Panc1 (cell line): Measurements from ENCODE around the gene SAP130. TPM values are rescaled to one million over a fixed set of nuclear protein-coding genes. Genes with fewer than 3 reads are reported as not detected.
A peak's percentile ranks its signal among the peaks of the same experiment; 100 is the strongest.

ENCODE experiments used
- ATAC-seq: fragments of 200-7000 bp; cut with Tn5 transposase; 2 replicates; pipeline ENCODE4 v1.9.1; 2020; ENCODE audit warnings: mild to moderate bottlenecking, moderate library complexity
- BruUV-seq: library from RNA; stranded (reverse); fragments of 400-500 nt; replicated peaks from 2 replicates; lab custom pipeline; 2021; lab: Mats Ljungman, UMichigan
- CTCF ChIA-PET: fragments of 300-600 bp; sonication (Branson Sonifier 250); formaldehyde crosslinking; loops from one replicate; lab custom pipeline; 2022; ENCODE audit warnings: antibody characterized with exemption; lab: Charles Lee
- POLR2A ChIA-PET: fragments of 300-600 bp; sonication (Branson Sonifier 250); formaldehyde crosslinking; loops from one replicate; lab custom pipeline; 2022; ENCODE audit warnings: antibody characterized with exemption; lab: Charles Lee
- DNase-seq: peaks from one replicate; pipeline ENCODE4 v3.0.0-alpha.2; 2010; ENCODE audit warnings: low read depth, low spot score
- H3K27ac ChIP-seq: 2 replicates; pipeline ENCODE4 v1.5.1; 2011; ENCODE audit warnings: mild to moderate bottlenecking, low read length, inconsistent platforms
- H3K27me3 ChIP-seq: fragments of 200-500 bp; sonication (Bioruptor generic); 2 replicates; pipeline ENCODE4 v1.6.0; 2014; ENCODE audit warnings: low read length, inconsistent platforms; ENCODE audit not compliant: control insufficient read depth, insufficient read depth
- H3K36me3 ChIP-seq: fragments of 200-500 bp; sonication (Bioruptor generic); 2 replicates; pipeline ENCODE4 v1.5.1; 2014; ENCODE audit warnings: inconsistent platforms, mild to moderate bottlenecking, low read length, moderate library complexity; ENCODE audit not compliant: control insufficient read depth, insufficient read depth
- H3K4me1 ChIP-seq: 2 replicates; pipeline ENCODE4 v1.5.1; 2011; ENCODE audit warnings: inconsistent platforms, mild to moderate bottlenecking, low read length, moderate library complexity; ENCODE audit not compliant: control insufficient read depth, insufficient read depth
- H3K4me3 ChIP-seq, 2 experiments: 2 replicates each; pipeline ENCODE4 v1.5.1; 2011 to 2012; ENCODE audit warnings: low read depth in 2 of 2, low read length in 2 of 2, mild to moderate bottlenecking in 2 of 2, inconsistent platforms in 1 of 2, moderate library complexity in 1 of 2
- H3K9me3 ChIP-seq: fragments of 200-500 bp; sonication (Bioruptor generic); 2 replicates; pipeline ENCODE4 v1.5.1; 2014; ENCODE audit warnings: low read depth, mild to moderate bottlenecking, inconsistent platforms, low read length, moderate library complexity; ENCODE audit not compliant: control insufficient read depth, insufficient read depth
- POLR2AphosphoS5 ChIP-seq: IDR thresholded peaks from 2 replicates; pipeline ENCODE4 v1.6.1; 2012; ENCODE audit warnings: mild to moderate bottlenecking, low read depth, low read length, moderate library complexity
- SIN3A ChIP-seq: IDR thresholded peaks from 2 replicates; pipeline ENCODE4 v1.6.1; 2012; ENCODE audit warnings: low read depth, mild to moderate bottlenecking, low read length, moderate library complexity, borderline replicate concordance; ENCODE audit not compliant: insufficient read depth
- TCF7L2 ChIP-seq: IDR thresholded peaks from 2 replicates; pipeline ENCODE4 v1.6.1; 2011; ENCODE audit warnings: mild to moderate bottlenecking, low read depth, low read length, inconsistent platforms
- in situ Hi-C: cut with HindIII; loops from 2 replicates; pipeline ENCODE4 v1.10.0; 2016; ENCODE audit warnings: low sequenced_read_pairs, low pct_unique_long_range_greater_than_20kb
- intact Hi-C: fragments of 100-400 bp; cut with micrococcal nuclease; formaldehyde crosslinking; loops from one replicate; pipeline ENCODE4 v1.10.0; 2022; ENCODE audit not compliant: unreplicated experiment
- total RNA-seq: library from RNA; stranded (reverse); gene quantifications from one replicate; pipeline ENCODE4 v1.2.1, GENCODE V29; 2021; ENCODE audit not compliant: unreplicated experiment
- TF ChIP-seq, protein P1 (sequence below), 2 experiments: IDR thresholded peaks; 2 replicates each; pipeline ENCODE4 v1.6.1; 2011 to 2012; ENCODE audit warnings: low read depth in 2 of 2, control low read depth in 1 of 2, low read length in 1 of 2, mild to moderate bottlenecking in 1 of 2, moderate library complexity in 1 of 2; ENCODE audit not compliant: insufficient read depth in 1 of 2
- TF ChIP-seq, protein P2 (sequence below): fragments of 450-650 bp; IDR thresholded peaks from 2 replicates; pipeline ENCODE4 v1.5.1; 2017; ENCODE audit warnings: mild to moderate bottlenecking

Gene SAP130
- total RNA-seq, 1 experiment from 2014 or later = 34.6 TPM

DNA sequence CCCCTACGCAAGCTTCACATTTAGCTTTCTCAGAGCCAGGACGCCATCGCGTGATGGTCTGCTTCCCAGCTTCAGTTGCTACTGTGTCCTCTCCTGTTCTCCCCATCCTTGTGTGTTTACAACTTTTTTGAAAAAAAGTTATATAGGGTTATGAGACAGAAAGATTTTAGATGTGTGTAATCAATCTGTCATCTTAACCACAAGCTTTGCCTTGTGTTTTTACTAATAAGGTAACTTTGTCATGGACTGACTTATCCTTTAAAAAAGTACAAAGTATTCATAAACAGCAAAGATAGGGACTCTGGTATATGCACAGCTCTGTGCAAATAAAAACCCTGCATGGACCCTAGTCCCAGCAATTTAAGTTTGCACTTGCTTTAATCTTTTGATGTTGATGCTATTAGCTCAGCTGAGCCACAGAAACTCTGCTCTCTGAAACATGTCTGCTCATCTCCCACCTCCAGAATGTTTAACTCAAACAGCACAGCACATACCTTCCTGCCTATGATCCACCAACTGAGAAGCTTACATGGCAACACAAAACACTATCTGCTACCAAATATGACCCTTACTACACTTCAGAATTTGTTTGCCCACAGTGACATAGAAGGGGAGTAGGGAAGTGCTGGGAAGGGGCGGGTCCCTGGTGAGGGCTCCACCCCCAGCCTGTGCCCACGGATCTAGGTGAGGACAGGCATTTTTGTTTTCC, 42.7 kb downstream of the SAP130 start:
- CTCF ChIA-PET = no interaction called here
- Histone ChIP-seq H3K9me3 (no peaks in the 10 kb centered on the region), H3K36me3 (peaks cover 5% of the 10 kb centered on the region), H3K27ac (no peak overlapping the region), H3K4me1 (no peaks in the 10 kb centered on the region), H3K27me3 (no peaks in the 10 kb centered on the region), H3K4me3 (no peak overlapping the region)
- ATAC-seq = no peak
- no peak for DNase-seq
- intact Hi-C loops (no loop called here), in situ Hi-C loops (no loop called here)
- BruUV-seq = no TSS peak
- TF ChIP-seq POLR2AphosphoS5 = no peak
- no peak for TF ChIP-seq TCF7L2
- TF ChIP-seq, protein P1, sequence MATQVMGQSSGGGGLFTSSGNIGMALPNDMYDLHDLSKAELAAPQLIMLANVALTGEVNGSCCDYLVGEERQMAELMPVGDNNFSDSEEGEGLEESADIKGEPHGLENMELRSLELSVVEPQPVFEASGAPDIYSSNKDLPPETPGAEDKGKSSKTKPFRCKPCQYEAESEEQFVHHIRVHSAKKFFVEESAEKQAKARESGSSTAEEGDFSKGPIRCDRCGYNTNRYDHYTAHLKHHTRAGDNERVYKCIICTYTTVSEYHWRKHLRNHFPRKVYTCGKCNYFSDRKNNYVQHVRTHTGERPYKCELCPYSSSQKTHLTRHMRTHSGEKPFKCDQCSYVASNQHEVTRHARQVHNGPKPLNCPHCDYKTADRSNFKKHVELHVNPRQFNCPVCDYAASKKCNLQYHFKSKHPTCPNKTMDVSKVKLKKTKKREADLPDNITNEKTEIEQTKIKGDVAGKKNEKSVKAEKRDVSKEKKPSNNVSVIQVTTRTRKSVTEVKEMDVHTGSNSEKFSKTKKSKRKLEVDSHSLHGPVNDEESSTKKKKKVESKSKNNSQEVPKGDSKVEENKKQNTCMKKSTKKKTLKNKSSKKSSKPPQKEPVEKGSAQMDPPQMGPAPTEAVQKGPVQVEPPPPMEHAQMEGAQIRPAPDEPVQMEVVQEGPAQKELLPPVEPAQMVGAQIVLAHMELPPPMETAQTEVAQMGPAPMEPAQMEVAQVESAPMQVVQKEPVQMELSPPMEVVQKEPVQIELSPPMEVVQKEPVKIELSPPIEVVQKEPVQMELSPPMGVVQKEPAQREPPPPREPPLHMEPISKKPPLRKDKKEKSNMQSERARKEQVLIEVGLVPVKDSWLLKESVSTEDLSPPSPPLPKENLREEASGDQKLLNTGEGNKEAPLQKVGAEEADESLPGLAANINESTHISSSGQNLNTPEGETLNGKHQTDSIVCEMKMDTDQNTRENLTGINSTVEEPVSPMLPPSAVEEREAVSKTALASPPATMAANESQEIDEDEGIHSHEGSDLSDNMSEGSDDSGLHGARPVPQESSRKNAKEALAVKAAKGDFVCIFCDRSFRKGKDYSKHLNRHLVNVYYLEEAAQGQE (IDR thresholded peaks at IDR 0.05; ENCODE audit: insufficient read depth in 1 of 2, low read depth in 2 of 2, low read length in 1 of 2) = no peak
- TF ChIP-seq, protein P2, sequence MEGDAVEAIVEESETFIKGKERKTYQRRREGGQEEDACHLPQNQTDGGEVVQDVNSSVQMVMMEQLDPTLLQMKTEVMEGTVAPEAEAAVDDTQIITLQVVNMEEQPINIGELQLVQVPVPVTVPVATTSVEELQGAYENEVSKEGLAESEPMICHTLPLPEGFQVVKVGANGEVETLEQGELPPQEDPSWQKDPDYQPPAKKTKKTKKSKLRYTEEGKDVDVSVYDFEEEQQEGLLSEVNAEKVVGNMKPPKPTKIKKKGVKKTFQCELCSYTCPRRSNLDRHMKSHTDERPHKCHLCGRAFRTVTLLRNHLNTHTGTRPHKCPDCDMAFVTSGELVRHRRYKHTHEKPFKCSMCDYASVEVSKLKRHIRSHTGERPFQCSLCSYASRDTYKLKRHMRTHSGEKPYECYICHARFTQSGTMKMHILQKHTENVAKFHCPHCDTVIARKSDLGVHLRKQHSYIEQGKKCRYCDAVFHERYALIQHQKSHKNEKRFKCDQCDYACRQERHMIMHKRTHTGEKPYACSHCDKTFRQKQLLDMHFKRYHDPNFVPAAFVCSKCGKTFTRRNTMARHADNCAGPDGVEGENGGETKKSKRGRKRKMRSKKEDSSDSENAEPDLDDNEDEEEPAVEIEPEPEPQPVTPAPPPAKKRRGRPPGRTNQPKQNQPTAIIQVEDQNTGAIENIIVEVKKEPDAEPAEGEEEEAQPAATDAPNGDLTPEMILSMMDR = no peak
- TF ChIP-seq SIN3A = no peak
- POLR2A ChIA-PET = no interaction called here

DNA sequence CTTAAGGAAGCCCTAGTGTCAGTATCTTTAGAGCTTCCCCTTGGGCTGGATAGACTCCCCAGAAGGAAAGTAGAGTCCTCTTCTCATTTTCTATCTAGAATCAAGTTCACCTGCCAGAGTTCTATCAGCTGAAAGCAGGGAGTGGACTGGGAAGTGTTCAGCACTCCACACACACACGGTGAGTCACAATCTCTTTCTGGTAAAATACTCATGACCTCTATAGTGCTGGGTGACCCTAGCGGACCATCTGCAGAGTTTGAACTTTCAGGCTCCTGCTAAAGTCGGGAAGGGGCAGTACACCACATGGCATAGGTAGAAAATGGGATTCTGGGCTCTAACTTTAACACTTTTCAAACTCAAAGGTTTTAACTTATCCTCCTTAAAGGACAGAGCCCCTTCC, 43.3 kb downstream of the SAP130 start:
- Histone ChIP-seq H3K4me1 (no peaks in the 10 kb centered on the region), H3K27me3 (no peaks in the 10 kb centered on the region), H3K36me3 (no peaks in the 10 kb centered on the region; the same call in none of the 2 replicates), H3K4me3 (no peak overlapping the region), H3K9me3 (no peaks in the 10 kb centered on the region), H3K27ac (no peak overlapping the region)
- BruUV-seq = TSS peak; percentile 30
- intact Hi-C loops = no loop called here
- in situ Hi-C loops = no loop called here
- DNase-seq (no peak), ATAC-seq (no peak)
- POLR2A ChIA-PET = no interaction called here
- CTCF ChIA-PET = no interaction called here
- TF ChIP-seq, protein P1 (IDR thresholded peaks at IDR 0.05; ENCODE audit: insufficient read depth in 1 of 2, low read depth in 2 of 2, low read length in 1 of 2) = no peak
- TF ChIP-seq, protein P2 = 0 out of 2 replicates have a peak, but pooled peaks have one; percentile 10
